HG02798 (cell line): ENCODE measurements around the gene ASB16.
A peak's percentile ranks its signal among the peaks of the same experiment; 100 is the strongest.

ENCODE experiments used
- ATAC-seq: cut with Tn5 transposase; IDR thresholded peaks from one replicate; pipeline ENCODE4 v1.9.1; 2021; ENCODE audit warnings: mild to moderate bottlenecking; ENCODE audit not compliant: unreplicated experiment, poor library complexity

ASB16 gene

DNA sequence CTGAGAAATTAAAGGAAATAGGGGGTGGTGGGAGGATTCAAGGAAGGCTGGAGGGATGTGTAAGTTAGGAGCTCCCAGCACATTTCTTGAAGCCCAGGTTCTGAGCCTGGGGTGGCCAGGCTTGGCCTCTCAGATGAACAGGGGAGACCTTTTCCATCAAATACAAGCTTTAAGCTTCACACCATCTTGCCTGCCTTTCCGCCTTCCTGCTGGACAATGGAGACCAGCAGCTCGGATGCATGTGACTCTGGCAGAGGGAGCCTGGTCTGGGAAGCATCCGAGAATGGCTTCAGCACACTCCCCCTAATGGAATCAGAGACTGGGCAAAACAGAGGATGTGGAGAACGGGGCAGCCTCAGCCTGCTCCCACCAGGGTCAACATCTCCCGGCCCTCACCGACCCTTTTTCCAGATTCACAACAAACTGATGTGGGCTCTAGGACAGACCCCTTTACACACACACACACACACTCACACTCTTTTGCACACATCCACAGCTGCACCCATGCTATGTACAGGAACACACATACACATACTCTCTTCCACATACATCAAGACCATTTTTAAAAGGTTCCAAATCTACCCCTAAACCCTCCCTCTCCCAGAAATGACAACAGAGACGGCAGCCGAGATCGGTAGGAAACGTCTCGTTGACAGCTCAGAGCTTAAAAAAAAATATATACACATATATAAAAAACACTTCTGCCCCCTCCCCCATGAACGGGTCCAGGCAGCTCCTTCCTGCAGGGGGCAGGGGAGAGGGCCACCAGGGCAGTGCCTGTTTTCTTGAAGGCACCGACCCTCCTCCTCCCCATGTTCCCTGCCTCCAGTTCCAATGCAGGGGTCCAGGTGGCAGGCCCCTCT, 35.7 kb downstream of the ASB16 start:
- no peak for ATAC-seq

DNA sequence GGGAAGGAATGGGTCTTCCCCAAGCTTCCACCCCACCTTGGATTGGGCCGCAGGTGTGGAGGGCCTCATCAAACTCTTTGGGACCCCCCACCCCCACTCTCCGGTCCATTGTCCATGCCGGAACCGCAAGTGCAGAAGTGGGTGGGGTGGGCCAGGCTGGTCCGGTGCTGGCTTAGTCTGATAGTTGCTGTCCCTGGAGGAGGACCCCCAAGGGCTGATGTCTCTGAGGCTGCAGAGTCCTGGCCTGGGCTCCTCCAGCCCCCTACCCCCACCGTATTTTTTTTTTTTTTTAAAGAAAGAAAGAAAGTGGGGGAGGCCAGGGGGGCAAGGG, 36.3 kb downstream of the ASB16 start:
- no peak for ATAC-seq

GRCh38 chr17:44207319-44207718, 36.8 kb downstream of the ASB16 start:
- ATAC-seq, result no peak

- no peak for ATAC-seq
Observed at GRCh38 chr17:44207743-44208142, 37.2 kb downstream of the ASB16 start.

DNA sequence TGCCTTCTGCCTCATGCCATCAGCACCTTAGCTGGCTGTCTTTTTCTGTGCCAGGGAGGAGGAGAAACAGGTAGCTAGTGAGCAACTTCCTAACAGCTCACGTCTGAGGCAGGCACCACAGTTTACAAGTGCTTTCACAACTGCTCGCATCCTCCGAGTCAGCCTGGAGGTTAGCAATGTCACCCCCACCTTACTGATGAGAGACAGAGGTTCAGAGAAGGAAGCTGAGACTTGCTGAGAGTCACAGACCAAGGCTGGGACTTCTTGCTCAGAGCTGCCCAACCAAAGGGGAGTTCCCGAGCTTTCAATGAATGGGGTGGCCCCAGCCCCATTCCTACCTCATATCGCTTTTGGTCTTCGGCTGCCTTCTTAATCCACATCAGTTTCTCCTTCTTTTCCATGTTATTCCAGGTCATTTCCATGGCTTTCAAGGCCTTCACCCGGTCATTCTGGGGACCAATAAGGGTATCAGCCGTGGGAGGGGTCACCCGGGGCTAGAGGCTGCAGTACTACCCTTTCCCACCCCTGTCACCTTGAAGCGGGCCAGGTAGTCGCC, 39.4 kb downstream of the ASB16 start:
- ATAC-seq, result no peak

- peak; percentile 93 for ATAC-seq
Observed at GRCh38 chr17:44210342-44211192, 40.1 kb downstream of the ASB16 start.

DNA sequence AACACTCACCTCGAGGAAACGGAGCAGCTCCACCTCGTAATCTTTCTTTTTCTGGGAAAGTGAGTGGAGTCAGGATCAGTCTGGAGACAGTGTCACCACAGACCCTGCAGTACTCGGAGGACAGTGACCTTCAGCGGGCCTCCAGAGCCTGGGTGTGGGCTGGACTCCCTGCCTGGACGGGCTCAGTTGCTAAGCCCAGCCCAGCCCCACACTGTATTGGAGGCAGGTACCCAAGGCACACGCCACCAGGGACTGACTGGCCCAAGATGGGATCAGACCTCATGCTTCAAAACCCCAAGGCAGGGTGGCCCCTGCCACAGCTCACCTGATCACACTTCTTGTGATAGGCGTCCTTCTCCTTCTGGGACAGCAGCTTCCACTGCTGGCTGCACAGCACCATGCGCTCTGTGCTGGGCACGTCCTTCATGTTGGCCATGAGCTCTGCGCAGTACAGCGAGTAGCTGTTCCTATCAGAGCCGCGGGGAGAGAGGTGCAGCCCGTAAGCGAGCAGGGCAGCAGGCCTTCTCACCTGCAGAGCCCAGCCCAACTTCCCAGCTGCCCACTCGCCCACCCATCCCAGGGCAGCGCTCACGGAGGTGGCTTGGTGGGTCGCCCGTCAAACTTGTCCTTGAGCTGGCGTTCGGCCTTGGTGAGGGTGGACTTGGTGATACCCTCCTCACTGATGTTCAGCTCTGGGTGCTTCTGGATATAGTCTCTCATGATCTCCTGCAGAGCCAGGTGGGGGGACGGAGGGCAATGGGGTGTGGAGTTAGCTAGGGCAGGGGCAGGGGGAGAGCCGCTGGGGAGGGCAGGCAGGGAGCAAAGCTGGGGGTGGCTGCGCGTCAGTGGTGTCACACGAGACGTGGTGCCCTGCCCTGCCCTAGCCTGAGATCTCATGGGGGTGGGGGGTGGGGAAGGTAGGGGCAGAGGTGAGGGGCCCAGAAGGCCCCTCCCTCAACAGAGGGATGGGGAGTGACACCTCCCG, 41.1 kb downstream of the ASB16 start:
- ATAC-seq, result no peak

DNA sequence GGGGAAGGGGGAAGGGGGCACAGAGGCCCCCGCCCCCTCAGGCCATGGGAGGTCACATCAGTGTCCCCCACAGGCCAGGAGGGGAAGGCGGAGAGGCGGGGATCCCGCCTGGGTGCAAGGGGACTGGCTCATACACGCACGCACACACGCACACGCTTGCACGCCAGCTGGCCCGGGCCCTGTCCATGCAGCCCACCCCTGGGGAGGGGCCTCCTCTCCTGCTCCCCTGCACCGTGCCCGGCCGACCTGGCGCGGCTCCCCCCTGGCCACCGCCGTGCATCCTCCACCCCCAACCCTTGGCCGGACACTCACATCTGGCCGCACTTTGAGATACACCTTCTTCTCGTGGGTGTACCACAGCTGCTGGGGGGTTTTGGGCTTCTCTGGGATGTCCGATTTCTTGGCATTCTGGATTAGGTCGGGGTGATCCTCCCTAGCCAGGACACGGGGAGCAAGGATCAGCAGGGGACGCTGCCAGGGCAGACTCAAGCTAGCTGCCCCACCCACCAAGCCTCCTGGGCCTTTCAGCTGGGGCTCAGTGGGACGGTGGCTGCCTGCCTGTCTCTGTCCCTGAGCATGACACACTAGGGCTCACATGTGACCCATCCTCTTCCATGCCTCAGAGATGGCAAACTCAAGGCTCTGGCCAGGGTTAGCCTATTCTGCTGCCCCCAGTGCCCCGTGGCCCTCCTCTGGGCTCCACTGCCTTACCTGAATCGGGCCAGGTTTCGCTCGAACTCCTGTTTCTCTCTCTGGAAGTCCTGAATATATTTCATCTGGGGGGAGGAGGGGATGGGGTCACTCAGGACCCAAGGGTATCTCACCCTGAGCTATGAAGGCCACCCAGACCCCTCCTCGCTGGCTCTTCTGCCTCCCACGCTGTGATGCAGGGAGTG, 42.3 kb downstream of the ASB16 start:
- no peak for ATAC-seq

DNA sequence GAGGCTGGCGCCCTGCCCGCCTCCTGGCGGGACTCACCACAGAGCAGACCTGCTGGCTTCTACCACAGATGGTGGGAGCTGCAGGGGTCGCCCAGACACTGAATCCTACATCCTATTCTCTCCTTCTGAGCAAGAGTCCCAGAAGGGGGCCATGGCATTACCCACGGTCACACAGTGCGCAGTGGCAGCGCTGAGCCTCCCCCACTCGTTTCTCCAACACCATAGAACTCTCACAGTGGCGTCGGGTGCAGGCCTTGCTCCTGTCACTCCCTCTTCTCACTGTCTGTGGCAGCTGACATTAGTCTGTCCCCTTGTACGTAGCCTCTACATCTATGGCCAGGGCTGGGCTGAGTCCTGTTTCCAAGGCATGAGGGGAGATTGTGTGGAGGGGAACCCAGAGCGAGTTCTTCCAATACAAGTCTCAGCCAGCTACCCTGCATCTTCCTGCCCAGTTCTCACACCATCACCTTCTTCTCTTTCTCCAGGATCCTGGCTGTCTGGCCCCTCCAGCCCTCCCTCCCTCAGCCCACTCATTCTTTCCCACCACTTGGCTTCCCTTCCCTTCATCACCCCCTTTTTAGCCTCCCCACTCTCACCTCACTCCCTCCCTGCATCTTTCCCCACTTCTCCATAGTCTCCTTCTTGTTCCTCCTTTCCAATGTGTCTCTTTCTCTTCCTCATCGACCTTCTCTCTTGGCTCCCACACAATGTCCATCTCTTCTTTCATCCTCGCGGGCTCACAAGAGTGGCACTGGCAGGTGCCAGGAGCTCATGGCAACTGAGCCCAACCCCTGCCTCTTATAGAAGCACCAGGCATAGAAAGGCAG, 43.1 kb downstream of the ASB16 start:
- no peak for ATAC-seq

DNA sequence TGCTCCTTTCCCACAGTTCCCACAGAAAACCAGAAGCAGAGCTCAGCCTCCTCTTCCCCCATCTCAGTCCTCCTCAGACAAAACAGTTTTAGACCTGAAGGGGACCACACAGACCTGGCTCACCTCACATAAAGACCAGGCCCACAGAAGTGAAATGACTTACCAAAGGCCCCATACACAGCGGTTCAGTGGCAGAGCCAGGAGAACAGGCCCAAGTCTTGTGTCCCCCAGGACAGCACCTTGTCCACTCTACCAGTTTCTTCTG, 43.7 kb downstream of the ASB16 start:
- ATAC-seq, result no peak

DNA sequence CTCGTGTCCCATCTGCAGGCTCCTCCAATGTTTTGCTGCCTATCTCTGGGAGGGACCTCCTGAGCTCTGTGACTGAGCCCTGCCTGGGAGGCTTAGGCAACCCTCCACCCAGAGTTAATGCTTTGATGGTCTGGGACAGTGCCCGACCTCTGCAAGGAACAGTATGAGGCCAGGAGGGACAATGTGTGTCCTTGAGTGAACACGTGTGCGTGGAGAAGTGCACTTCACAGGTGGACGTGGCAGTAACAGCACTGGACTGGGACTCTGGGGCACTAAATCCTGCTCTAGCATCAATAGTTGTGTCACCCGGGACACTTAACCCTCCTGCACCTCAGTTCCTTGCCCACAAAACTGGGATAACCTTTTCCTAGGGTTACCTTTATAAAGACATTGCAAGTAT, 44.4 kb downstream of the ASB16 start:
- no peak for ATAC-seq

- ATAC-seq, result no peak
Observed at GRCh38 chr17:44216173-44216572, 45.7 kb downstream of the ASB16 start.

- no peak for ATAC-seq
Observed at GRCh38 chr17:44216694-44217093, 46.2 kb downstream of the ASB16 start.

GRCh38 chr17:44217738-44218343, 47.3 kb downstream of the ASB16 start:
- no peak for ATAC-seq

DNA sequence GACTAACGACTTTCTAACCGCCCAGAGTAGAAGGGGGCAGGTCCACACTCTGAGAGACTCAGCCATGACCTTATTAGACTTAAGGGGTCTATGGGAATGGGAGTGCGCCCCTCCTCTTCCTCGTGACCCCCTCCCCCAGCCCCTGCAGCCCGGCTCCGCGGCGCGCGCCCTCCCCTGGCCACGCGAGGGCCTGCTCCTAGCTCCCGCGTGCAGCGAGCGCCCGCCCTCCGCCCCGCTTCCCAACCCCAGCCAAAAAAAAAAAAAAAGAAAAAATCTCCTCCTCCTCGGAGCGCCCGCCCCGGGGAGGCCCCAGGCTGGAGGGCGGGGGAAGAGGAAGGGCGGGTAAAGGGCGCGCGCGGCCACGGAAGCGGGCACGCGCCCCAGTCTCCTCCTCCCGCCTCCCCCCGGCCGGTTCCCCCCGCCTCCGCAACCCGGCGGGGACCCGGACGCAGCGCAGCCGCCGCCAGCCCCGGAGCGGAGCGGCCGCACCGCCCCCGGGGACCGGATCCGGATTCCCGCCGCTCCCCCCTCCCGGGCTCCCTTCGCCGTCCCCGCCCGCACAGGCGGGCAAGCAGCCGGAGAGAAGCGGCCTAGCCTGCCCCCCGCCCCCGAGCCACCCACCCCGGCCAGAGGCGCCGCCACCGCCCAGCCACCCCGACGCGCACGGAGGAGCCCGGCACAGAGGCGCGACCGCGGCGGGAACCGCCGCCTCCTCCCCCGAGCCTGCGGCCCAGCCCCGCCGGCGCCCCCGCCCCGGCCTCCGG, 48.0 kb downstream of the ASB16 start:
- peak; percentile 54 for ATAC-seq

GRCh38 chr17:44219108-44219615, 48.7 kb downstream of the ASB16 start:
- ATAC-seq, result peak; percentile 44

GRCh38 chr17:44219616-44220212, 49.2 kb downstream of the ASB16 start, which contains the start of gene UBTF:
TSS of gene UBTF (minus strand) at chr17:44219675. CDS start at chr17:44218229, 1,446 bp downstream.
- peak; percentile 14 for ATAC-seq
